Measurements from ENCODE around the gene MYL9. TPM values are rescaled to one million over a fixed set of nuclear protein-coding genes. Genes with fewer than 3 reads are reported as not detected.

Gene MYL9
- total and polyA plus RNA-seq, 10 of the 15 experiments (the other 5 are each of a cell fraction or from before 2014, with no cell fraction given): 0.28 to 1.7 (median 0.63) TPM; not detected in 3

DNA sequence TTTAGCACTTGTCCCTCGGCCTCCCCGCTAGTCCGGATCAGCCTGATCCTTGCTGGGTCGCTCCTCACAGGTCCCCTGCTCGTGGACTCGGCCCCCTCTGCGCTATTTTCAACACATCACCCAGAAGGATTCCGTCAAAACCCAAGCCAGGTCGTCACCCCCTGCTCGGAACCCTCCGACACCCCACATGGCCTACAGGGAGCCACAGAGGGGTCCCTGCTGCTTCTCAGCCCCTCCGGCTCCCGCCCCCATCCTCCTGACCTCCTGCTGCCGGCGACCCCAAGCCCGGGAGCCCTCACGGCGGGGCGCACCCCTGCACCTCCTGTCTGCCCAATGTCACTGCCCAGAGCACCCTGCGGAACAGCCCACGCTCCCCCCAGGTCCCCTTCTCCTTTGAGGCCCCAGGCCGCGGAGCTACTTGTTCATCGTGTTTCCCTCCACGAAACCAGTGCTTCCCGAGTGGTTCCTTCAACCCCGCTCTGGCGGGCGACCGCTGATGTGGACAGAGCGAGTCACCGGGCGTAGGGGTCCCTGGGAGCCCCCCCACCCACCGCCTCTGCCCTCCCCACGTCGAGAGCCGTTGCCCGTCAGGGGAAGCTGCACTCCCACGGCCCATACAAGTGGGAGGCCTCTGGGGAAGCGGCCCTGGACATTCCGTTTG, 638 bp upstream of the MYL9 start:
- Histone ChIP-seq H3K4me1 (ENCODE audit: control insufficient read depth, insufficient read depth, low read length) (no peaks in the 10 kb centered on the region), H3K27ac (ENCODE audit: control insufficient read depth, insufficient read depth) (no peak overlapping the region), H3K4me2 (ENCODE audit: control insufficient read depth, insufficient read depth) (0 out of 2 replicates have a peak overlapping the region, but pooled peaks have one; percentile 9), H2AFZ (ENCODE audit: control insufficient read depth, low read depth, low read length) (peak overlapping the region; percentile 39), H3K4me3 (peak overlapping the region; percentile 50; the same call in 1 of the 2 replicates), H3K27me3 (replicated peaks in 1 of 2; ENCODE audit: control insufficient read depth in 2 of 2, insufficient read depth in 2 of 2, low read length in 1 of 2) (no peaks in the 10 kb centered on the region), H4K20me1 (ENCODE audit: control insufficient read depth, insufficient read depth) (no peaks in the 10 kb centered on the region), H3K36me3 (ENCODE audit: control insufficient read depth in 2 of 2, insufficient read depth in 2 of 2, low read length in 1 of 2) (no peaks in the 10 kb centered on the region), H3K9me3 (replicated peaks; ENCODE audit: control insufficient read depth, insufficient read depth, low read length) (no peaks in the 10 kb centered on the region), H3K79me2 (ENCODE audit: control insufficient read depth, insufficient read depth, low read length) (no peaks in the 10 kb centered on the region; the same call in 1 of the 2 replicates), H3K9ac (ENCODE audit: control insufficient read depth, insufficient read depth, low read length) (no peak overlapping the region)
- in situ Hi-C loops (cut with MboI): no loop called here
- ChIA-PET SMC1A (ENCODE audit: uncharacterized antibody, unreplicated experiment) (no interaction called here), POLR2A (no interaction called here), RAD21 (ENCODE audit: unreplicated experiment) (no interaction called here), CTCF (no interaction called here)
- no peak for FAIRE-seq
- TF ChIP-seq PAX8 (IDR thresholded peaks at IDR 0.05) (no peak), MTA3 (IDR thresholded peaks at IDR 0.05; ENCODE audit: borderline replicate concordance, low read length) (no peak), CHD4 (IDR thresholded peaks at IDR 0.05) (no peak), TCF7 (IDR thresholded peaks at IDR 0.05; ENCODE audit: borderline replicate concordance) (no peak), E4F1 (IDR thresholded peaks at IDR 0.05; ENCODE audit: borderline replicate concordance, partially characterized antibody) (no peak), SREBF2 (IDR thresholded peaks at IDR 0.05; ENCODE audit: low read length) (no peak), RB1 (IDR thresholded peaks at IDR 0.05; ENCODE audit: borderline replicate concordance) (no peak), CEBPB (IDR thresholded peaks at IDR 0.05; ENCODE audit: borderline replicate concordance in 1 of 2, low read depth in 2 of 2, low read length in 2 of 2) (no peak), BCLAF1 (IDR thresholded peaks at IDR 0.05) (no peak), SP1 (IDR thresholded peaks at IDR 0.05; ENCODE audit: low read depth, low read length) (no peak), TCF12 (IDR thresholded peaks at IDR 0.05; ENCODE audit: low read depth, low read length) (no peak), KDM1A (IDR thresholded peaks at IDR 0.05; ENCODE audit: borderline replicate concordance) (no peak), YBX1 (IDR thresholded peaks at IDR 0.05) (no peak), CBFB (IDR thresholded peaks at IDR 0.05; ENCODE audit: low read depth) (no peak), NBN (IDR thresholded peaks at IDR 0.05) (no peak), ESRRA (IDR thresholded peaks at IDR 0.05; ENCODE audit: low read length) (no peak), KLF5 (IDR thresholded peaks at IDR 0.05; ENCODE audit: partially characterized antibody) (no peak)
- TF ChIP-seq, protein P1, sequence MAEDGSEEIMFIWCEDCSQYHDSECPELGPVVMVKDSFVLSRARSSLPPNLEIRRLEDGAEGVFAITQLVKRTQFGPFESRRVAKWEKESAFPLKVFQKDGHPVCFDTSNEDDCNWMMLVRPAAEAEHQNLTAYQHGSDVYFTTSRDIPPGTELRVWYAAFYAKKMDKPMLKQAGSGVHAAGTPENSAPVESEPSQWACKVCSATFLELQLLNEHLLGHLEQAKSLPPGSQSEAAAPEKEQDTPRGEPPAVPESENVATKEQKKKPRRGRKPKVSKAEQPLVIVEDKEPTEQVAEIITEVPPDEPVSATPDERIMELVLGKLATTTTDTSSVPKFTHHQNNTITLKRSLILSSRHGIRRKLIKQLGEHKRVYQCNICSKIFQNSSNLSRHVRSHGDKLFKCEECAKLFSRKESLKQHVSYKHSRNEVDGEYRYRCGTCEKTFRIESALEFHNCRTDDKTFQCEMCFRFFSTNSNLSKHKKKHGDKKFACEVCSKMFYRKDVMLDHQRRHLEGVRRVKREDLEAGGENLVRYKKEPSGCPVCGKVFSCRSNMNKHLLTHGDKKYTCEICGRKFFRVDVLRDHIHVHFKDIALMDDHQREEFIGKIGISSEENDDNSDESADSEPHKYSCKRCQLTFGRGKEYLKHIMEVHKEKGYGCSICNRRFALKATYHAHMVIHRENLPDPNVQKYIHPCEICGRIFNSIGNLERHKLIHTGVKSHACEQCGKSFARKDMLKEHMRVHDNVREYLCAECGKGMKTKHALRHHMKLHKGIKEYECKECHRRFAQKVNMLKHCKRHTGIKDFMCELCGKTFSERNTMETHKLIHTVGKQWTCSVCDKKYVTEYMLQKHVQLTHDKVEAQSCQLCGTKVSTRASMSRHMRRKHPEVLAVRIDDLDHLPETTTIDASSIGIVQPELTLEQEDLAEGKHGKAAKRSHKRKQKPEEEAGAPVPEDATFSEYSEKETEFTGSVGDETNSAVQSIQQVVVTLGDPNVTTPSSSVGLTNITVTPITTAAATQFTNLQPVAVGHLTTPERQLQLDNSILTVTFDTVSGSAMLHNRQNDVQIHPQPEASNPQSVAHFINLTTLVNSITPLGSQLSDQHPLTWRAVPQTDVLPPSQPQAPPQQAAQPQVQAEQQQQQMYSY (CRISPR knock-in tag; IDR thresholded peaks at IDR 0.05): no peak
- WGBS (ENCODE audit: insufficient coverage, insufficient replicate concordance, low lambda C conversion rate, missing lambda C conversion rate): 81% methylated on average over 33 of the region's 41 CpGs
- no TSS peak for BruUV-seq (replicated peaks)
- intact Hi-C loops (cut with micrococcal nuclease; ENCODE audit: unreplicated experiment): no loop called here
- ATAC-seq: no peak
- DNase-seq (ENCODE audit: low read depth, low spot score): no peak

Measured in GM12878 (cell line).